ENCODE measurements around the gene TRAPPC1.

- TF ChIP-seq CTCF (conservative IDR thresholded peaks at IDR 0.05 in 1 of 2, IDR thresholded peaks at IDR 0.05 in 1 of 2; ENCODE audit: extremely low read depth in 1 of 2, insufficient read depth in 1 of 2, low read depth in 1 of 2, low read length in 2 of 2) (no peak), EZH2 (IDR thresholded peaks at IDR 0.05; ENCODE audit: borderline replicate concordance, low read length) (no peak)
These were observed 36.9 kb downstream of the TRAPPC1 start for GRCh38 chr17:7894866-7895265.
